HepG2 (cell line): ENCODE results near the gene ASXL1. TPM values are rescaled to one million over a fixed set of nuclear protein-coding genes. Genes with fewer than 3 reads are reported as not detected.

Source experiments
- CEBPZ ChIP-seq: IDR thresholded peaks from 2 replicates; pipeline ENCODE4 v1.6.1; 2012; ENCODE audit warnings: low read length, improper control_type of control experiment
- CREB1 ChIP-seq, 2 experiments: fragments of 450-650 bp in 1 of 2; IDR thresholded peaks; 2 replicates each; pipeline ENCODE4 v1.6.1; 2016 to 2017; ENCODE audit warnings: control low read depth in 1 of 2, mild to moderate bottlenecking in 1 of 2, missing compliant biosample characterization in 1 of 2, missing genetic modification characterization in 1 of 2
- FOXO1 ChIP-seq: sonication (generic); formaldehyde crosslinking; IDR thresholded peaks from 2 replicates; pipeline ENCODE4 v1.4.0; 2020; ENCODE audit warnings: missing genetic modification reagents
- FUBP1 ChIP-seq: sonication (generic); formaldehyde crosslinking; IDR thresholded peaks from 2 replicates; pipeline ENCODE4 v1.5.1; 2020; ENCODE audit warnings: missing genetic modification reagents, mild to moderate bottlenecking, borderline replicate concordance
- KLF12 ChIP-seq: sonication (generic); formaldehyde crosslinking; IDR thresholded peaks from 2 replicates; pipeline ENCODE4 v1.4.0; 2020; ENCODE audit warnings: missing genetic modification reagents, borderline replicate concordance
- LRRFIP1 ChIP-seq: sonication (generic); formaldehyde crosslinking; conservative IDR thresholded peaks from 2 replicates; pipeline ENCODE4 v1.4.0; 2020; ENCODE audit warnings: missing genetic modification reagents
- NFRKB ChIP-seq: fragments of 450-650 bp; IDR thresholded peaks from 2 replicates; pipeline ENCODE4 v1.6.1; 2017
- NR2F6 ChIP-seq, 2 experiments: IDR thresholded peaks; 2 replicates each; pipeline ENCODE4 v1.6.1; 2016; ENCODE audit warnings: antibody characterized with exemption in 1 of 2, mild to moderate bottlenecking in 1 of 2
- PAWR ChIP-seq: sonication (generic); formaldehyde crosslinking; IDR thresholded peaks from 2 replicates; pipeline ENCODE4 v1.4.0; 2020; ENCODE audit warnings: missing genetic modification reagents, mild to moderate bottlenecking, borderline replicate concordance
- RXRB ChIP-seq: IDR thresholded peaks from 2 replicates; pipeline ENCODE4 v1.6.1; 2016; ENCODE audit warnings: borderline replicate concordance, missing genetic modification reagents, missing compliant biosample characterization
- SP5 ChIP-seq: IDR thresholded peaks from 2 replicates; pipeline ENCODE4 v1.6.1; 2016; ENCODE audit warnings: low read depth, borderline replicate concordance
- TBP ChIP-seq: sonication (generic); formaldehyde crosslinking; IDR thresholded peaks from 2 replicates; pipeline ENCODE4 v1.5.0; 2020; ENCODE audit warnings: missing genetic modification reagents
- ZNF24 ChIP-seq: fragments of 450-650 bp; IDR thresholded peaks from 2 replicates; pipeline ENCODE4 v1.6.1; 2017; ENCODE audit warnings: antibody characterized with exemption, mild to moderate bottlenecking
- ZNF280D ChIP-seq: sonication (generic); formaldehyde crosslinking; IDR thresholded peaks from 2 replicates; pipeline ENCODE4 v1.5.1; 2020; ENCODE audit warnings: mild to moderate bottlenecking, missing genetic modification reagents
- ZNF343 ChIP-seq: sonication (generic); formaldehyde crosslinking; IDR thresholded peaks from 2 replicates; pipeline ENCODE4 v1.4.0; 2020; ENCODE audit warnings: mild to moderate bottlenecking, missing genetic modification reagents
- ZNF549 ChIP-seq: sonication (generic); formaldehyde crosslinking; IDR thresholded peaks from 2 replicates; pipeline ENCODE4 v1.5.0; 2020; ENCODE audit warnings: missing genetic modification reagents
- ZNF644 ChIP-seq: IDR thresholded peaks from 2 replicates; pipeline ENCODE4 v1.6.1; 2016; ENCODE audit warnings: low read depth
- ZNF782 ChIP-seq: sonication (generic); formaldehyde crosslinking; IDR thresholded peaks from 2 replicates; pipeline ENCODE4 v1.4.0; 2020; ENCODE audit warnings: missing genetic modification reagents, mild to moderate bottlenecking, borderline replicate concordance
- ZSCAN9 ChIP-seq: IDR thresholded peaks from 2 replicates; pipeline ENCODE4 v1.6.1; 2016; ENCODE audit warnings: borderline replicate concordance
- polyA plus RNA-seq, 8 experiments: library from polyadenylated mRNA; depleted of rRNA in 3 of 8; stranded (reverse) in 7 of 8; unstranded in 1 of 8; fragments of >200 nt; fragmentation: Illumina TruSeq in 4 of 8; extraction: Trizol in 4 of 8; gene quantifications; 2 replicates each; pipeline versions ENCODE4 v1.2.1 to v1.2.3, GENCODE V29; 2011 to 2016; ENCODE audit warnings: low read depth in 4 of 8, missing spikeins in 1 of 8, mixed read lengths in 1 of 8; ENCODE audit not compliant: insufficient read depth in 1 of 8
- total RNA-seq, 5 experiments: library from RNA; depleted of rRNA; stranded (reverse); fragments of >200 nt; fragmentation: Illumina TruSeq; extraction: Trizol; gene quantifications; 2 replicates each; pipeline ENCODE4 v1.2.3, GENCODE V29; 2016; ENCODE audit warnings: low read depth in 1 of 5

ASXL1 gene
- total and polyA plus RNA-seq, 2 of the 13 experiments (the other 11 are each of a cell fraction or from before 2014, with no cell fraction given): 62.1 to 74.8 TPM

GRCh38 chr20:32344835-32345506 lies 13.2 kb upstream of the ASXL1 start (continued):
- TF ChIP-seq ZNF280D (0 out of 2 replicates have a peak, but pooled peaks have one; percentile 69), ZNF549 (no peak), SP5 (CRISPR knock-in tag) (no peak), CREB1 (IDR thresholded peaks at IDR 0.05) (no peak), CREB1 (CRISPR knock-in tag; IDR thresholded peaks at IDR 0.05) (no peak), KLF12 (CRISPR knock-in tag) (no peak), TBP (no peak), ZSCAN9 (no peak; the same call in 1 of the 2 replicates), NFRKB (no peak), ZNF782 (no peak), NR2F6 (IDR thresholded peaks at IDR 0.05) (no peak; the same call in 1 of the 2 replicates), NR2F6 (CRISPR knock-in tag; IDR thresholded peaks at IDR 0.05) (no peak), LRRFIP1 (CRISPR knock-in tag) (no peak), RXRB (CRISPR knock-in tag) (peak; percentile 35; the same call in 1 of the 2 replicates), ZNF24 (no peak), CEBPZ (no peak), ZNF644 (CRISPR knock-in tag) (no peak), PAWR (no peak), FOXO1 (CRISPR knock-in tag) (no peak), ZNF343 (CRISPR knock-in tag) (no peak), FUBP1 (CRISPR knock-in tag) (no peak)
